Type B pancreatic cell (in vitro differentiated cells): ENCODE results near the gene PFKP. TPM values are rescaled to one million over a fixed set of nuclear protein-coding genes. Genes with fewer than 3 reads are reported as not detected.

Source experiments
- DNase-seq: peaks from one replicate; pipeline ENCODE4 v3.0.0; 2021; ENCODE audit warnings: mixed read lengths; ENCODE audit not compliant: unreplicated experiment; ENCODE audit errors: extremely low spot score
- H3K27ac Mint-ChIP-seq: 2 replicates; pipeline ENCODE4 v1.8.0; 2021; ENCODE audit warnings: mild to moderate bottlenecking, mixed read lengths
- H3K27me3 Mint-ChIP-seq: 2 replicates; pipeline ENCODE4 v1.8.0; 2021; ENCODE audit warnings: mixed read lengths
- H3K36me3 Mint-ChIP-seq: 2 replicates; pipeline ENCODE4 v1.8.0; 2021; ENCODE audit warnings: mixed read lengths
- H3K4me1 Mint-ChIP-seq: one replicate; pipeline ENCODE4 v1.8.0; 2021; ENCODE audit warnings: mixed read lengths; ENCODE audit not compliant: unreplicated experiment
- H3K4me3 Mint-ChIP-seq: 2 replicates; pipeline ENCODE4 v1.8.0; 2021; ENCODE audit warnings: mild to moderate bottlenecking, mixed read lengths
- H3K9me3 Mint-ChIP-seq: 2 replicates; pipeline ENCODE4 v1.8.0; 2021; ENCODE audit warnings: mixed read lengths
- total RNA-seq: library from RNA; stranded (reverse); gene quantifications from 2 replicates; pipeline ENCODE4 v1.2.1, GENCODE V29; 2021; ENCODE audit warnings: low replicate concordance
- TF ChIP-seq, protein P1 (sequence below): fragments of 200-600 bp; sonication (generic); conservative IDR thresholded peaks from 2 replicates; pipeline ENCODE4 v1.5.0; 2021; ENCODE audit warnings: antibody characterized with exemption, mild to moderate bottlenecking

Gene PFKP
- total RNA-seq, 1 donor from 2014 or later: 48.8 TPM

GRCh38 chr10:3142146-3142875 lies 75.0 kb downstream of the PFKP start:
- Mint-ChIP-seq H3K4me1 (no peaks in the 10 kb centered on the region), H3K36me3 (peaks cover 37% of the 10 kb centered on the region), H3K27ac (no peak overlapping the region), H3K27me3 (no peaks in the 10 kb centered on the region), H3K9me3 (no peaks in the 10 kb centered on the region), H3K4me3 (no peak overlapping the region)
- TF ChIP-seq, protein P1, sequence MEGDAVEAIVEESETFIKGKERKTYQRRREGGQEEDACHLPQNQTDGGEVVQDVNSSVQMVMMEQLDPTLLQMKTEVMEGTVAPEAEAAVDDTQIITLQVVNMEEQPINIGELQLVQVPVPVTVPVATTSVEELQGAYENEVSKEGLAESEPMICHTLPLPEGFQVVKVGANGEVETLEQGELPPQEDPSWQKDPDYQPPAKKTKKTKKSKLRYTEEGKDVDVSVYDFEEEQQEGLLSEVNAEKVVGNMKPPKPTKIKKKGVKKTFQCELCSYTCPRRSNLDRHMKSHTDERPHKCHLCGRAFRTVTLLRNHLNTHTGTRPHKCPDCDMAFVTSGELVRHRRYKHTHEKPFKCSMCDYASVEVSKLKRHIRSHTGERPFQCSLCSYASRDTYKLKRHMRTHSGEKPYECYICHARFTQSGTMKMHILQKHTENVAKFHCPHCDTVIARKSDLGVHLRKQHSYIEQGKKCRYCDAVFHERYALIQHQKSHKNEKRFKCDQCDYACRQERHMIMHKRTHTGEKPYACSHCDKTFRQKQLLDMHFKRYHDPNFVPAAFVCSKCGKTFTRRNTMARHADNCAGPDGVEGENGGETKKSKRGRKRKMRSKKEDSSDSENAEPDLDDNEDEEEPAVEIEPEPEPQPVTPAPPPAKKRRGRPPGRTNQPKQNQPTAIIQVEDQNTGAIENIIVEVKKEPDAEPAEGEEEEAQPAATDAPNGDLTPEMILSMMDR: no peak
- DNase-seq: no peak

- no peaks in the 10 kb centered on the region for H3K27me3 Mint-ChIP-seq
- H3K4me3 Mint-ChIP-seq: no peak overlapping the region
- peaks cover 39% of the 10 kb centered on the region for H3K36me3 Mint-ChIP-seq
- no peaks in the 10 kb centered on the region for H3K9me3 Mint-ChIP-seq
- TF ChIP-seq, protein P1: no peak
- H3K27ac Mint-ChIP-seq: no peak overlapping the region
- DNase-seq: no peak
- H3K4me1 Mint-ChIP-seq: no peaks in the 10 kb centered on the region
Measured at GRCh38 chr10:3143366-3143765, 76.0 kb downstream of the PFKP start.

DNA sequence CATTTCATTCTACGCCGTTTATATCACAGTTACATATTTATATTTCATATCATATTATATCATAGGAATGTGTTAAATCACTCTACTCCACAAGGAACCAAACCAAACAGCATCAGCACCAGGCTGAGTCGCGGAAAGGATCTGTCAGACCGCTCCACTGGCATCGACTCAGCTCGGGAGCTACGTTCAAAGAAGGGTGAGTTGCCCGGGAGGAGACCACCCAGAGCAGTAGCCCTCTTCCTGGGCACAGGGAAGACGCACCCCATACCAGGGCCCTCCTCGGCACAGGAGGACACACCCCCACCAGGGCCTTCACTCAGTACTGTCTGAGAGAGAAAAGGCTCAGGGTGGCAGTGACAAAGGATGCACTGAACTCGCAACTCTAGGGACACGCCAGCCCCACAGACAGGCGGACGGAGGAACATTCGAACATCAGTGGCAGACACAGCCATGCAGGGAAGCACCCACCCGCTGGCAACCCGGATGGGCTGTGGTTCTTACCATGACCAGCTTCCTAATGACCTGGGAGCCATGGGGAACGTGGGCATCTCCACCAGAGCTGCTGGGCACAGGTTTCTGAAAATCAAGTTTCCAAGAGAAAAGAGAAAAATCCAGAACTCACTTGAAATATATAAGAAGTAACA lies 76.6 kb downstream of the PFKP start:
- H3K4me1 Mint-ChIP-seq: no peaks in the 10 kb centered on the region
- no peak overlapping the region for H3K4me3 Mint-ChIP-seq
- peaks cover 35% of the 10 kb centered on the region for H3K36me3 Mint-ChIP-seq
- H3K27me3 Mint-ChIP-seq: no peaks in the 10 kb centered on the region
- no peaks in the 10 kb centered on the region for H3K9me3 Mint-ChIP-seq
- TF ChIP-seq, protein P1: no peak
- H3K27ac Mint-ChIP-seq: no peak overlapping the region
- DNase-seq: no peak

- H3K9me3 Mint-ChIP-seq: no peaks in the 10 kb centered on the region
- no peaks in the 10 kb centered on the region for H3K4me1 Mint-ChIP-seq
- H3K27me3 Mint-ChIP-seq: no peaks in the 10 kb centered on the region
- no peak overlapping the region for H3K4me3 Mint-ChIP-seq
- H3K36me3 Mint-ChIP-seq: peaks cover 31% of the 10 kb centered on the region
- TF ChIP-seq, protein P1: no peak
- H3K27ac Mint-ChIP-seq: no peak overlapping the region
- no peak for DNase-seq
Measured at GRCh38 chr10:3145366-3145765, 78.0 kb downstream of the PFKP start.

DNA sequence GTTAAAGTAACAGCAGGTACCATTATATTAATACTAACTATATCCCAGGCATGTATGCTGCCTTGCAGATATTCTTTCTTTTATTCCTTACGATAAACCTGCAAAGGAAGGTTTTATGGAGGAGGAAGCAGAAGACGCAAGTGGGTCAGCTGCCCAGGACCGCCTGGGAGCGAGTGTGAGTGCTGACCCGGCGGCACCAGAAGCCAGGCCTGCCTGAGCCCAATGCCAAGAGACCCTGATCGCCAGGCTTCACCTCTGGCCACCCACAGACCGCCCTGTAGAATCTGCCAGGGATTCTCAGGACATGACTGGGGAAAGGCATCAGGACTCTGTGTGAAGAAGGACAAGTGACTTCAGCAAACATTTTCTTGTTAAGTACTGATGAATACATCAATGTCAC lies 78.9 kb downstream of the PFKP start:
- no peaks in the 10 kb centered on the region for H3K27me3 Mint-ChIP-seq
- H3K4me3 Mint-ChIP-seq: no peak overlapping the region
- peaks cover 32% of the 10 kb centered on the region for H3K36me3 Mint-ChIP-seq
- no peak for DNase-seq
- H3K4me1 Mint-ChIP-seq: no peaks in the 10 kb centered on the region
- TF ChIP-seq, protein P1: no peak
- no peak overlapping the region for H3K27ac Mint-ChIP-seq
- no peaks in the 10 kb centered on the region for H3K9me3 Mint-ChIP-seq
